ENCODE data around the gene TRAF3IP3.

Gene TRAF3IP3

GRCh38 chr1:209723756-209724693 is 31.8 kb upstream of the TRAF3IP3 start:
- TF ChIP-seq ZBTB7A (IDR thresholded peaks at IDR 0.05; ENCODE audit: low read depth) (no peak), TCF12 (IDR thresholded peaks at IDR 0.05; ENCODE audit: low read depth) (no peak), FOXM1 (IDR thresholded peaks at IDR 0.05; ENCODE audit: borderline replicate concordance, low read depth) (no peak), CEBPB (IDR thresholded peaks at IDR 0.05) (no peak), CREB1 (IDR thresholded peaks at IDR 0.05; ENCODE audit: low read depth) (no peak), EGR1 (IDR thresholded peaks at IDR 0.05) (no peak), NFIC (IDR thresholded peaks at IDR 0.05) (no peak), TEAD4 (IDR thresholded peaks at IDR 0.05) (no peak), RAD21 (IDR thresholded peaks at IDR 0.05; ENCODE audit: low read depth) (no peak), REST (IDR thresholded peaks at IDR 0.05; ENCODE audit: low read depth) (no peak), TAF1 (IDR thresholded peaks at IDR 0.05; ENCODE audit: low read depth) (no peak), MAX (IDR thresholded peaks at IDR 0.05) (no peak), YY1 (IDR thresholded peaks at IDR 0.05; ENCODE audit: low read depth) (no peak), USF1 (IDR thresholded peaks at IDR 0.05) (no peak), EP300 (IDR thresholded peaks at IDR 0.05; ENCODE audit: borderline replicate concordance) (no peak)

GRCh38 chr1:209727286-209727685 is 28.6 kb upstream of the TRAF3IP3 start:
- TF ChIP-seq ZBTB7A (IDR thresholded peaks at IDR 0.05; ENCODE audit: low read depth): no peak
- no peak for TF ChIP-seq CREB1 (IDR thresholded peaks at IDR 0.05; ENCODE audit: low read depth)
- no peak for TF ChIP-seq NFIC (IDR thresholded peaks at IDR 0.05)
- TF ChIP-seq RAD21 (IDR thresholded peaks at IDR 0.05; ENCODE audit: low read depth): no peak
- no peak for TF ChIP-seq REST (IDR thresholded peaks at IDR 0.05; ENCODE audit: low read depth)
- TF ChIP-seq TEAD4 (IDR thresholded peaks at IDR 0.05): no peak
- TF ChIP-seq FOXM1 (IDR thresholded peaks at IDR 0.05; ENCODE audit: borderline replicate concordance, low read depth): no peak
- no peak for TF ChIP-seq TCF12 (IDR thresholded peaks at IDR 0.05; ENCODE audit: low read depth)
- no peak for TF ChIP-seq EP300 (IDR thresholded peaks at IDR 0.05; ENCODE audit: borderline replicate concordance)
- no peak for TF ChIP-seq CEBPB (IDR thresholded peaks at IDR 0.05)
- TF ChIP-seq EGR1 (IDR thresholded peaks at IDR 0.05): no peak
- TF ChIP-seq MAX (IDR thresholded peaks at IDR 0.05): no peak
- no peak for TF ChIP-seq USF1 (IDR thresholded peaks at IDR 0.05)
- no peak for TF ChIP-seq TAF1 (IDR thresholded peaks at IDR 0.05; ENCODE audit: low read depth)
- TF ChIP-seq YY1 (IDR thresholded peaks at IDR 0.05; ENCODE audit: low read depth): no peak

GRCh38 chr1:209727785-209728184 is 28.1 kb upstream of the TRAF3IP3 start:
- TF ChIP-seq NFIC (IDR thresholded peaks at IDR 0.05) (no peak), YY1 (IDR thresholded peaks at IDR 0.05; ENCODE audit: low read depth) (no peak), CREB1 (IDR thresholded peaks at IDR 0.05; ENCODE audit: low read depth) (no peak)

GRCh38 chr1:209728466-209728865 is 27.4 kb upstream of the TRAF3IP3 start:
- TF ChIP-seq TAF1 (IDR thresholded peaks at IDR 0.05; ENCODE audit: low read depth) (no peak), EP300 (IDR thresholded peaks at IDR 0.05; ENCODE audit: borderline replicate concordance) (no peak), CREB1 (IDR thresholded peaks at IDR 0.05; ENCODE audit: low read depth) (no peak), YY1 (IDR thresholded peaks at IDR 0.05; ENCODE audit: low read depth) (no peak), FOXM1 (IDR thresholded peaks at IDR 0.05; ENCODE audit: borderline replicate concordance, low read depth) (no peak), RAD21 (IDR thresholded peaks at IDR 0.05; ENCODE audit: low read depth) (no peak), USF1 (IDR thresholded peaks at IDR 0.05) (no peak), ZBTB7A (IDR thresholded peaks at IDR 0.05; ENCODE audit: low read depth) (no peak), MAX (IDR thresholded peaks at IDR 0.05) (no peak), REST (IDR thresholded peaks at IDR 0.05; ENCODE audit: low read depth) (no peak), TEAD4 (IDR thresholded peaks at IDR 0.05) (no peak), EGR1 (IDR thresholded peaks at IDR 0.05) (no peak), TCF12 (IDR thresholded peaks at IDR 0.05; ENCODE audit: low read depth) (no peak), CEBPB (IDR thresholded peaks at IDR 0.05) (no peak), NFIC (IDR thresholded peaks at IDR 0.05) (no peak)
